Neural progenitor cell (in vitro differentiated cells): ENCODE results near the gene ULK4.

Experiments used
- EZH2 ChIP-seq: fragments of 200-600 bp; sonication (generic); IDR thresholded peaks from 2 replicates; pipeline ENCODE4 v1.6.1; 2017; ENCODE audit warnings: antibody characterized with exemption, mild to moderate bottlenecking, moderate library complexity
- EZH2phosphoT487 ChIP-seq: fragments of 200-600 bp; sonication (generic); IDR thresholded peaks from 2 replicates; pipeline ENCODE4 v1.6.1; 2017; ENCODE audit warnings: antibody characterized with exemption
- TF ChIP-seq, protein P1 (sequence below): fragments of 200-600 bp; sonication (generic); IDR thresholded peaks from 2 replicates; pipeline ENCODE4 v1.5.1; 2017; ENCODE audit warnings: antibody characterized with exemption, mild to moderate bottlenecking

- TF ChIP-seq, protein P1, sequence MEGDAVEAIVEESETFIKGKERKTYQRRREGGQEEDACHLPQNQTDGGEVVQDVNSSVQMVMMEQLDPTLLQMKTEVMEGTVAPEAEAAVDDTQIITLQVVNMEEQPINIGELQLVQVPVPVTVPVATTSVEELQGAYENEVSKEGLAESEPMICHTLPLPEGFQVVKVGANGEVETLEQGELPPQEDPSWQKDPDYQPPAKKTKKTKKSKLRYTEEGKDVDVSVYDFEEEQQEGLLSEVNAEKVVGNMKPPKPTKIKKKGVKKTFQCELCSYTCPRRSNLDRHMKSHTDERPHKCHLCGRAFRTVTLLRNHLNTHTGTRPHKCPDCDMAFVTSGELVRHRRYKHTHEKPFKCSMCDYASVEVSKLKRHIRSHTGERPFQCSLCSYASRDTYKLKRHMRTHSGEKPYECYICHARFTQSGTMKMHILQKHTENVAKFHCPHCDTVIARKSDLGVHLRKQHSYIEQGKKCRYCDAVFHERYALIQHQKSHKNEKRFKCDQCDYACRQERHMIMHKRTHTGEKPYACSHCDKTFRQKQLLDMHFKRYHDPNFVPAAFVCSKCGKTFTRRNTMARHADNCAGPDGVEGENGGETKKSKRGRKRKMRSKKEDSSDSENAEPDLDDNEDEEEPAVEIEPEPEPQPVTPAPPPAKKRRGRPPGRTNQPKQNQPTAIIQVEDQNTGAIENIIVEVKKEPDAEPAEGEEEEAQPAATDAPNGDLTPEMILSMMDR, result no peak
- no peak for TF ChIP-seq EZH2
- TF ChIP-seq EZH2phosphoT487, result no peak
These were observed 428.9 kb downstream of the ULK4 start for GRCh38 chr3:41532976-41533375.
